HepG2 (cell line): ENCODE data around the gene SEMA4A. TPM values are rescaled to one million over a fixed set of nuclear protein-coding genes. Genes with fewer than 3 reads are reported as not detected.
A peak's percentile ranks its signal among the peaks of the same experiment; 100 is the strongest.

Source experiments
- ERF ChIP-seq: IDR thresholded peaks from 2 replicates; pipeline ENCODE4 v1.6.1; 2018; ENCODE audit warnings: missing biosample characterization, missing genetic modification reagents
- FOSL2 ChIP-seq: sonication (generic); formaldehyde crosslinking; IDR thresholded peaks from 2 replicates; pipeline ENCODE4 v1.4.0; 2020; ENCODE audit warnings: missing genetic modification reagents
- NFE2 ChIP-seq: sonication (generic); formaldehyde crosslinking; IDR thresholded peaks from 2 replicates; pipeline ENCODE4 v1.4.0; 2020; ENCODE audit warnings: missing genetic modification reagents
- RFXANK ChIP-seq: IDR thresholded peaks from 2 replicates; pipeline ENCODE4 v1.6.1; 2016
- ZNF484 ChIP-seq: sonication (generic); formaldehyde crosslinking; IDR thresholded peaks from 2 replicates; pipeline ENCODE4 v1.5.1; 2020; ENCODE audit warnings: mild to moderate bottlenecking, low read depth, missing genetic modification reagents, borderline replicate concordance
- polyA plus RNA-seq, 8 experiments: library from polyadenylated mRNA; depleted of rRNA in 3 of 8; stranded (reverse) in 7 of 8; unstranded in 1 of 8; fragments of >200 nt; fragmentation: Illumina TruSeq in 4 of 8; extraction: Trizol in 4 of 8; gene quantifications; 2 replicates each; pipeline versions ENCODE4 v1.2.1 to v1.2.3, GENCODE V29; 2011 to 2016; ENCODE audit warnings: low read depth in 4 of 8, missing spikeins in 1 of 8, mixed read lengths in 1 of 8; ENCODE audit not compliant: insufficient read depth in 1 of 8
- total RNA-seq, 5 experiments: library from RNA; depleted of rRNA; stranded (reverse); fragments of >200 nt; fragmentation: Illumina TruSeq; extraction: Trizol; gene quantifications; 2 replicates each; pipeline ENCODE4 v1.2.3, GENCODE V29; 2016; ENCODE audit warnings: low read depth in 1 of 5
- TF ChIP-seq, protein P1 (sequence below): sonication (generic); formaldehyde crosslinking; IDR thresholded peaks from 2 replicates; pipeline ENCODE4 v1.4.0; 2020; ENCODE audit warnings: missing genetic modification reagents
- TF ChIP-seq, protein P2 (sequence below): sonication (generic); formaldehyde crosslinking; IDR thresholded peaks from 2 replicates; pipeline ENCODE4 v1.4.0; 2020; ENCODE audit warnings: missing genetic modification reagents
- TF ChIP-seq, protein P3 (sequence below): fragments of 450-650 bp; IDR thresholded peaks from 2 replicates; pipeline ENCODE4 v1.6.1; 2016
- TF ChIP-seq, protein P4 (sequence below): sonication (generic); formaldehyde crosslinking; IDR thresholded peaks from 2 replicates; pipeline ENCODE4 v1.8.0; 2022; ENCODE audit warnings: mild to moderate bottlenecking, missing genetic modification reagents; ENCODE audit not compliant: insufficient replicate concordance
- TF ChIP-seq, protein P5 (sequence below): sonication (generic); formaldehyde crosslinking; IDR thresholded peaks from 2 replicates; pipeline ENCODE4 v1.4.0; 2020; ENCODE audit warnings: missing genetic modification reagents
- TF ChIP-seq, protein P6 (sequence below): sonication (generic); formaldehyde crosslinking; IDR thresholded peaks from 2 replicates; pipeline ENCODE4 v1.5.0; 2020; ENCODE audit warnings: mild to moderate bottlenecking, missing genetic modification reagents

Gene SEMA4A
- total and polyA plus RNA-seq, 2 of the 13 experiments (the other 11 are each of a cell fraction or from before 2014, with no cell fraction given): 0.09 to 0.20 TPM

DNA sequence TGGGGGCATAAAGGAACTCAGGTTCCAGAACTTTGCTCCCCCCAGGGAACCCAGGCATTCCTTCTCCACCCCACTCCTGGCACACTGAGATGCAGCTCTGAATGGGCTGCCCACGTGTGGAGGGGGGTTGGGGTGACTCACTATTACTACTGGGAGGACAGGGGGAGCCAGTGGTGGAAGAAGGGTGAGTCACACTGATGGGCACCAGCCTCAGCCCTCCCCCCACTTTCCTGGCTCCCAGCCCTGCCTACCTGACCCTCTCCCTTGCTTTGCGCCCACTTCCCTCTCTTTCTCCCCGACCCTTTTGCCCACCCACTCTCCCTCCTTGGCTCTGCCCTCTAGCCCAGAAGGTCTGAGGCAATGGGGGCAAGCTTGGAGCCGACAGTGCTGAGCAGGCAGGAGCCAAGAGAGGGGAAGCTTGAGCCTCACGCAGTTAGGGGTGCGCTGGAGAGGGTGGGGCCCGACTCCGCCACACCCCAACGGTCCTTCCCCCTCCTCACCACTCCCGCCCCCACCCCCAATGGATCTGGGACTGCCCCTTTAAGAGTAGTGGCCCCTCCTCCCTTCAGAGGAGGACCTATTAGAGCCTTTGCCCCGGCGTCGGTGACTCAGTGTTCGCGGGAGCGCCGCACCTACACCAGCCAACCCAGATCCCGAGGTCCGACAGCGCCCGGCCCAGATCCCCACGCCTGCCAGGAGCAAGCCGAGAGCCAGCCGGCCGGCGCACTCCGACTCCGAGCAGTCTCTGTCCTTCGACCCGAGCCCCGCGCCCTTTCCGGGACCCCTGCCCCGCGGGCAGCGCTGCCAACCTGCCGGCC is 39.1 kb upstream of the SEMA4A start, which contains the start of gene LMNA (continued):
- TF ChIP-seq, protein P1, sequence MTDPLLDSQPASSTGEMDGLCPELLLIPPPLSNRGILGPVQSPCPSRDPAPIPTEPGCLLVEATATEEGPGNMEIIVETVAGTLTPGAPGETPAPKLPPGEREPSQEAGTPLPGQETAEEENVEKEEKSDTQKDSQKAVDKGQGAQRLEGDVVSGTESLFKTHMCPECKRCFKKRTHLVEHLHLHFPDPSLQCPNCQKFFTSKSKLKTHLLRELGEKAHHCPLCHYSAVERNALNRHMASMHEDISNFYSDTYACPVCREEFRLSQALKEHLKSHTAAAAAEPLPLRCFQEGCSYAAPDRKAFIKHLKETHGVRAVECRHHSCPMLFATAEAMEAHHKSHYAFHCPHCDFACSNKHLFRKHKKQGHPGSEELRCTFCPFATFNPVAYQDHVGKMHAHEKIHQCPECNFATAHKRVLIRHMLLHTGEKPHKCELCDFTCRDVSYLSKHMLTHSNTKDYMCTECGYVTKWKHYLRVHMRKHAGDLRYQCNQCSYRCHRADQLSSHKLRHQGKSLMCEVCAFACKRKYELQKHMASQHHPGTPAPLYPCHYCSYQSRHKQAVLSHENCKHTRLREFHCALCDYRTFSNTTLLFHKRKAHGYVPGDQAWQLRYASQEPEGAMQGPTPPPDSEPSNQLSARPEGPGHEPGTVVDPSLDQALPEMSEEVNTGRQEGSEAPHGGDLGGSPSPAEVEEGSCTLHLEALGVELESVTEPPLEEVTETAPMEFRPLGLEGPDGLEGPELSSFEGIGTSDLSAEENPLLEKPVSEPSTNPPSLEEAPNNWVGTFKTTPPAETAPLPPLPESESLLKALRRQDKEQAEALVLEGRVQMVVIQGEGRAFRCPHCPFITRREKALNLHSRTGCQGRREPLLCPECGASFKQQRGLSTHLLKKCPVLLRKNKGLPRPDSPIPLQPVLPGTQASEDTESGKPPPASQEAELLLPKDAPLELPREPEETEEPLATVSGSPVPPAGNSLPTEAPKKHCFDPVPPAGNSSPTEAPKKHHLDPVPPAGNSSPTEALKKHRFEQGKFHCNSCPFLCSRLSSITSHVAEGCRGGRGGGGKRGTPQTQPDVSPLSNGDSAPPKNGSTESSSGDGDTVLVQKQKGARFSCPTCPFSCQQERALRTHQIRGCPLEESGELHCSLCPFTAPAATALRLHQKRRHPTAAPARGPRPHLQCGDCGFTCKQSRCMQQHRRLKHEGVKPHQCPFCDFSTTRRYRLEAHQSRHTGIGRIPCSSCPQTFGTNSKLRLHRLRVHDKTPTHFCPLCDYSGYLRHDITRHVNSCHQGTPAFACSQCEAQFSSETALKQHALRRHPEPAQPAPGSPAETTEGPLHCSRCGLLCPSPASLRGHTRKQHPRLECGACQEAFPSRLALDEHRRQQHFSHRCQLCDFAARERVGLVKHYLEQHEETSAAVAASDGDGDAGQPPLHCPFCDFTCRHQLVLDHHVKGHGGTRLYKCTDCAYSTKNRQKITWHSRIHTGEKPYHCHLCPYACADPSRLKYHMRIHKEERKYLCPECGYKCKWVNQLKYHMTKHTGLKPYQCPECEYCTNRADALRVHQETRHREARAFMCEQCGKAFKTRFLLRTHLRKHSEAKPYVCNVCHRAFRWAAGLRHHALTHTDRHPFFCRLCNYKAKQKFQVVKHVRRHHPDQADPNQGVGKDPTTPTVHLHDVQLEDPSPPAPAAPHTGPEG (CRISPR knock-in tag): 0 out of 2 replicates have a peak, but pooled peaks have one; percentile 54
- TF ChIP-seq ZNF484 (CRISPR knock-in tag) (no peak), RFXANK (CRISPR knock-in tag) (no peak), NFE2 (no peak), ERF (peak; percentile 45; the same call in 1 of the 2 replicates), FOSL2 (CRISPR knock-in tag) (peak; percentile 97)
- TF ChIP-seq, protein P2, sequence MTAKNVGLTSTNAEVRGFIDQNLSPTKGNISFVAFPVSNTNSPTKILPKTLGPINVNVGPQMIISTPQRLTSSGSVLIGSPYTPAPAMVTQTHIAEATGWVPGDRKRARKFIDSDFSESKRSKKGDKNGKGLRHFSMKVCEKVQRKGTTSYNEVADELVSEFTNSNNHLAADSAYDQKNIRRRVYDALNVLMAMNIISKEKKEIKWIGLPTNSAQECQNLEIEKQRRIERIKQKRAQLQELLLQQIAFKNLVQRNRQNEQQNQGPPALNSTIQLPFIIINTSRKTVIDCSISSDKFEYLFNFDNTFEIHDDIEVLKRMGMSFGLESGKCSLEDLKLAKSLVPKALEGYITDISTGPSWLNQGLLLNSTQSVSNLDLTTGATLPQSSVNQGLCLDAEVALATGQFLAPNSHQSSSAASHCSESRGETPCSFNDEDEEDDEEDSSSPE: peak; percentile 51; the same call in 1 of the 2 replicates
- TF ChIP-seq, protein P3, sequence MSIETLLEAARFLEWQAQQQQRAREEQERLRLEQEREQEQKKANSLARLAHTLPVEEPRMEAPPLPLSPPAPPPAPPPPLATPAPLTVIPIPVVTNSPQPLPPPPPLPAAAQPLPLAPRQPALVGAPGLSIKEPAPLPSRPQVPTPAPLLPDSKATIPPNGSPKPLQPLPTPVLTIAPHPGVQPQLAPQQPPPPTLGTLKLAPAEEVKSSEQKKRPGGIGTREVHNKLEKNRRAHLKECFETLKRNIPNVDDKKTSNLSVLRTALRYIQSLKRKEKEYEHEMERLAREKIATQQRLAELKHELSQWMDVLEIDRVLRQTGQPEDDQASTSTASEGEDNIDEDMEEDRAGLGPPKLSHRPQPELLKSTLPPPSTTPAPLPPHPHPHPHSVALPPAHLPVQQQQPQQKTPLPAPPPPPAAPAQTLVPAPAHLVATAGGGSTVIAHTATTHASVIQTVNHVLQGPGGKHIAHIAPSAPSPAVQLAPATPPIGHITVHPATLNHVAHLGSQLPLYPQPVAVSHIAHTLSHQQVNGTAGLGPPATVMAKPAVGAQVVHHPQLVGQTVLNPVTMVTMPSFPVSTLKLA: peak; percentile 18; the same call in 1 of the 2 replicates
- TF ChIP-seq, protein P4, sequence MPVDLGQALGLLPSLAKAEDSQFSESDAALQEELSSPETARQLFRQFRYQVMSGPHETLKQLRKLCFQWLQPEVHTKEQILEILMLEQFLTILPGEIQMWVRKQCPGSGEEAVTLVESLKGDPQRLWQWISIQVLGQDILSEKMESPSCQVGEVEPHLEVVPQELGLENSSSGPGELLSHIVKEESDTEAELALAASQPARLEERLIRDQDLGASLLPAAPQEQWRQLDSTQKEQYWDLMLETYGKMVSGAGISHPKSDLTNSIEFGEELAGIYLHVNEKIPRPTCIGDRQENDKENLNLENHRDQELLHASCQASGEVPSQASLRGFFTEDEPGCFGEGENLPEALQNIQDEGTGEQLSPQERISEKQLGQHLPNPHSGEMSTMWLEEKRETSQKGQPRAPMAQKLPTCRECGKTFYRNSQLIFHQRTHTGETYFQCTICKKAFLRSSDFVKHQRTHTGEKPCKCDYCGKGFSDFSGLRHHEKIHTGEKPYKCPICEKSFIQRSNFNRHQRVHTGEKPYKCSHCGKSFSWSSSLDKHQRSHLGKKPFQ: peak; percentile 88
- TF ChIP-seq, protein P5, sequence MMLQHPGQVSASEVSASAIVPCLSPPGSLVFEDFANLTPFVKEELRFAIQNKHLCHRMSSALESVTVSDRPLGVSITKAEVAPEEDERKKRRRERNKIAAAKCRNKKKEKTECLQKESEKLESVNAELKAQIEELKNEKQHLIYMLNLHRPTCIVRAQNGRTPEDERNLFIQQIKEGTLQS (CRISPR knock-in tag): peak; percentile 64; the same call in 1 of the 2 replicates
- TF ChIP-seq, protein P6, sequence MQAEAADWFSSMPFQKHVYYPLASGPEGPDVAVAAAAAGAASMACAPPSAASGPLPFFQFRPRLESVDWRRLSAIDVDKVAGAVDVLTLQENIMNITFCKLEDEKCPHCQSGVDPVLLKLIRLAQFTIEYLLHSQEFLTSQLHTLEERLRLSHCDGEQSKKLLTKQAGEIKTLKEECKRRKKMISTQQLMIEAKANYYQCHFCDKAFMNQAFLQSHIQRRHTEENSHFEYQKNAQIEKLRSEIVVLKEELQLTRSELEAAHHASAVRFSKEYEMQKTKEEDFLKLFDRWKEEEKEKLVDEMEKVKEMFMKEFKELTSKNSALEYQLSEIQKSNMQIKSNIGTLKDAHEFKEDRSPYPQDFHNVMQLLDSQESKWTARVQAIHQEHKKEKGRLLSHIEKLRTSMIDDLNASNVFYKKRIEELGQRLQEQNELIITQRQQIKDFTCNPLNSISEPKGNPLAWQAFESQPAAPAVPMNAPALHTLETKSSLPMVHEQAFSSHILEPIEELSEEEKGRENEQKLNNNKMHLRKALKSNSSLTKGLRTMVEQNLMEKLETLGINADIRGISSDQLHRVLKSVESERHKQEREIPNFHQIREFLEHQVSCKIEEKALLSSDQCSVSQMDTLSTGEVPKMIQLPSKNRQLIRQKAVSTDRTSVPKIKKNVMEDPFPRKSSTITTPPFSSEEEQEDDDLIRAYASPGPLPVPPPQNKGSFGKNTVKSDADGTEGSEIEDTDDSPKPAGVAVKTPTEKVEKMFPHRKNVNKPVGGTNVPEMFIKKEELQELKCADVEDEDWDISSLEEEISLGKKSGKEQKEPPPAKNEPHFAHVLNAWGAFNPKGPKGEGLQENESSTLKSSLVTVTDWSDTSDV (CRISPR knock-in tag): peak; percentile 20; the same call in 1 of the 2 replicates
